Measurements from ENCODE around the gene LRPAP1. TPM values are rescaled to one million over a fixed set of nuclear protein-coding genes. Genes with fewer than 3 reads are reported as not detected.

LRPAP1 gene
- total RNA-seq, 1 donor from 2014 or later = 275 TPM

DNA sequence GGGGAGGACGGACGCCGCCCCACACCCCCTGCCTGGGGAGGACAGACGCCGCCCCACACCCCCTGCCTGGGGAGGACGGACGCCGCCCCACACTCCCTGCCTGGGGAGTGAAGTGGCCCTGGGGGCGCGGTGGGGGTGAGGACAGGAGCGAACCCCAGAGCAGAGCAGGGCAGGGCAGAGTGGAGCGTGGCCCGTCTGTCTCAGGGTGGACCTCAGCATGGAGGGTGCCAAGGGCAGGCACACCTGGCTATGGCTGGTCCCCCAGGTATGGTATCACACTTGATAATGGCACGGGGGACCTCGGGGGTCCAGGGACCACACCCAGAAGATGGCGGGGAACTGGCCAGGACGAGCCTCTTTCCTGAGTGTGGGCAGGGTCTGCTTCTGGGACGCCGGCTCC is 9.6 kb downstream of the LRPAP1 start:
- DNase-seq (ENCODE audit: low spot score) = no peak
- intact Hi-C loops (cut with DNase I) = no loop called here

DNA sequence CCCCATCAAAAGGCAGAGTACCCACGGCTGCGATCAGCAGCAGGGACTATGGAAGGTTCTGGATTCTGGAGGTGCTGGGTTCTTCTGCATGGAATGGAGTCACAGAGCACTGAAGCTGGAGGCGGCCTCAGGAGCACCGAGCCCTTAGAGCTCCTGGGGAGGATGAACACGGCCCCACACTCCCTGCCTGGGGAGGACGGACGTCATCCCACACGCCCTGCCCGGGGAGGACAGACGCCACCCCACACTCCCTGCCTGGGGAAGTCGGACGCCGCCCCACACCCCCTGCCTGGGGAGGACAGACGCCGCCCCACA is 9.9 kb downstream of the LRPAP1 start:
- no peak for DNase-seq (ENCODE audit: low spot score)
- intact Hi-C loops (cut with DNase I) = no loop called here

DNA sequence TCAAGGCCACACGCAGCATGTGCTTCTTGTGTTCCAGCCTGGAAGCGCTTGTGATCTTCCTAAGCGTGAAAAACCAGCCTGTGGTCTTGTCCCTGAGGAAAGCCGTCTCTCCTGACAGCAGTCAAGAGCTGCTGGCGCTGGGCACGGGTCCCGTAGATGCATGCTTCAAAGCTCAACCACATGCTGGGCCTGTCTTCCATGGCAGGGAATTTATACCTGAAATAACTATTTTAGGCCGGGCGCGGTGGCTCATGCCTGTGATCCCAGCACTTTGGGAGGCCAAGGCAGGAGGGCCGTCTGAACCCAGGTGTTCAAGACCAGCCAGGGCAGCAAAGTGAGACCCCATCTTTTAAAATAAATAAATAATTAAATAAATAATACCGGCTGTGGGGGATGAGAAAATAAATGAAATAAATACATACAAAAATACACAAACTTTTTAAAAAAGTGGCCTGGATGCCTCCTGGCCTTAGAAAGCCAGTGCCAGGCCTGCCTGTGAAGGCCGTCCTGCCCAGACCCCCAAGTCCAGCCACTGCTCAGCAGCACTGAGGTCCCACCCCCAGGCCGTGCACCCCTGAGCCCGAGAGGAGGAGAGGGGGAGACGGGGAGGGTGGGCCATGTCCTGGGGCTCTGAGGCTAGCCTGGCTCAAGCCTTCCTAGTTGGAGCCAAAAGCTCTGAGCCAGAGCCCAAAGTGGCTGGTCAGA is 10.4 kb downstream of the LRPAP1 start:
- intact Hi-C loops (cut with DNase I) = no loop called here
- no peak for DNase-seq (ENCODE audit: low spot score)

DNA sequence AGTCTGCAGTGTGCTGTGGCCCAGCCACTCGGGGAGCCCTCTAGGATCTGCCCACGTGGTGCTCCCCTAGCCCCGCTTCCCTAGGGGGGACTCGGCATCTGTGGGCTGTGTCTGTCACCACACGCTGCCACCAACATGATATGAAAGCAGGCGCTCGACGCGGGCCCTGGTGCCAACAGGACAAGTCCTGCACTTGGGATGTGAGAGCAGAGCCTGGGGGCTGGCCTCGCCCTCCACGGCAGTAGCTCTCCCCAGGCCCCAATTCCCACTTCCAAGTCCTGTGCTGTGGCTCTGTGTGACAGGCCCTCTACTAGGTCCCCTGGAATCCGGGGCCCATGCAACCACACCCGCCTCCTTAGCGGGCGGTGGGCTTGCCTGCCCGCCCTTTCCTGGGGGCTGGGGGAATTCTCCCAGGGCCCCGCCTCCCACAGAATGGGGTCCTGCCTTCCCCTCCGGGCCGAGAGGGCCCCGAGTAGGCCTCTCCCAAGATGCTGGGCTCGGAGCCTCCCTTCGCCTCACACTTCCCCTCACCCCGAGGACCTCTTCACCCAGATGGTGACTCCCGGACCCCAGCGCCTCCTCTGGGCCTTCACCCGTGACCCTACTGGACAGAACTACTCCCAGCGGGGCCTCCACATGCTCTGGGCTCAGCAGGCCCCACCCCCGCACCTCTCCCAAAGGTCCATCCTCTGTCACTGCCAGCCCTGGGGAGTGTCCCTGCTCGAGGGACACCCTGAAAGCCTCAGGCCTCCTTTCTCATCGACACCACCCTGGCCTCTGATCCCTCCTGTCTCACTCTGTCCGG is 11.2 kb downstream of the LRPAP1 start:
- DNase-seq (ENCODE audit: low spot score) = no peak
- intact Hi-C loops (cut with DNase I) = no loop called here

DNA sequence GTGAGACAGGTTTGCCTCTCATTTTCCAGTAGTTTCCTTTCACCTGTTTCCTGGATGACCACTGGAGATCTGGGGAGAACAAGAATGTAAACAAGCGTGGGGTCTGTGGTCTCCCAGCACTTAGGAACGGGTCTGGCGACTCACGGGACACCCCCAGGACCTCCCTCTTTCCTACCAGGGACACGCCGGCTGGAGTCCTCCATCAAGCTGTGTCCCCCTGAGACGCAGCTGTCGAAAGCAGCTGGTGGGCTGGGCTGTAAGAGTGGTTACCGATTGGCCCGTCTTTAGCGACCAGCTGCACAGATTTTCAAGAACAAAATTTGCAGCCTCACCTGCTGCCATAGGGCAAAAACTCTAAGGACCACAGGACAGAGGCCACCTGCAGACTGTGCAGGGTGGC is 11.9 kb downstream of the LRPAP1 start:
- intact Hi-C loops (cut with DNase I) = no loop called here

DNA sequence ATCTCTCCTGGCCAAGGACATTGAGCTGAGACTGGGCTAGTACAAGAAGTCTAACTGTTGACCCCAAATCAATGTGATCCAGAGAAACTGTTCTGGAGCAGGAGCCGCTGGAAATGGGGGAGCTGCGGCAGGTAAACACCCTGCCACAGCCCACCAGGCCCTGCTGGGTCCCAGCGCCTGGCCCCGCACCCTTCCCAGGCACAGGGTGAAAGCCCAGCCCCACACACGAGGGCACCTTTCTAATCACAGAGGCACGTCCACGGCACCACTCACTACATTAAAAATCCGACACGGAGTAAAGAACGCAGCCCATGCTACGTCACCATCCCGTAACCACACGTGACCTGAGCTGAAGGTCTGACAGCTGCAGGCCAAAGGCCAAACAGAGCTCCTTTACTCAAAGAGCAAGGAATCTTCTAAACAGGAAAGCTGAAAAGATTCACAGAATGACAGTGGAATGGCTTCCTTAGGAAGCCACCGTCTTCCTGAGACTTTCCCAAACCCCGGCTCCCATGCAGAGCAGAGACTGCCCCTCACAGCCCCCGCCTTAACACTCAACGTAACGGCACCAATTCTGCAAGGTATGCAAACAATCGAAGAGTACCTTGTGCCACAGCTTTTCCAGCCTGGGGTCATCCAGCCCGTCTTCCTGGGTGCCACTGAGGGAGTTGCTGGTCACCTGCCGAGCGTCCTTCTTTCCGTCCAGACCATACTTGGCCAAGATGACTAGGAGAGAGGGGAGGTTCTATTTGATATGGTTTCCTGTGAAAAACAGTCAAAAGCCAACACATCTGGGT is 12.6 kb downstream of the LRPAP1 start:
- intact Hi-C loops (cut with DNase I) = no loop called here
- no peak for DNase-seq (ENCODE audit: low spot score)

More for the DNA sequence above, 11.9 kb downstream of the LRPAP1 start:
- DNase-seq (ENCODE audit: low spot score) = no peak

DNA sequence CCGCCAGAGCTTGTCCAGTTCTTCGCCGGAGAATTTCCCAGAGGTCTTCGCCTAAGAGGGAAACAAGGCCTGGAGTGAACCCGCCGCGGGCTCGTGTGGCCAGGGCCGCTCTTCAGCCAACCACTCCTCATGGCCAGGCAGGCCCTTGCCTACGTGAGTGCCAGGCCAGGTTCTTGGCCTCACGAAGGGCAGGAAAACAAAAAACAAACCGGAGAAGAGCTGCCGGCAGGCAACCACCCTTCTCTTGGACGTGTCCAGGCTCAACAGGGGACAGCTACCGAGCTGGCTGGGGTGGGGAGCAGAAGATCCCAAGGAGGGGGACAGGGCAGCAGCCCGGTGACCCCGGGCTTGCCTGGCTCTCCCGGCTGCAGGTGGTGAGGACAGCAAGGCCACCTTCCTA is 13.3 kb downstream of the LRPAP1 start:
- DNase-seq (ENCODE audit: low spot score) = no peak

DNA sequence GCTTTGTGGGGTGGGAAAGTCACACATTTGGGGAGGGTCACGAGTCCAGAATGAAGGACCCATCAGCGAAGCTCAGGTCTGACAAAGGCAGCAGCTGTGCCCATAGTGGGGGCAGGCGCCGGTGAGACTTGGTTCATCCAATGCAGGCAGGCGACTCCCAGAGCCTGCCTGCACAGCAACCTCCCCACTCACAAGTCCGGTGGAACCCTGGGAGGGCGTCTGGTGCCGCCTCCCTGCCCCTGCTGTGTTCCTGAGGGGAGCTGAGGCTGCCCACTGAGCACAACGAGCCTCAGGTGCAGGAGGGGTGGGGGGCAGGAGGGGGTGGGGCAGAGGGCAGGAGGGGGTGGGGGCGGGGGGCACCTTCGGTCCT is 13.7 kb downstream of the LRPAP1 start:
- no peak for DNase-seq (ENCODE audit: low spot score)
- intact Hi-C loops (cut with DNase I) = no loop called here

More for the DNA sequence above, 13.3 kb downstream of the LRPAP1 start:
- intact Hi-C loops (cut with DNase I) = no loop called here

DNA sequence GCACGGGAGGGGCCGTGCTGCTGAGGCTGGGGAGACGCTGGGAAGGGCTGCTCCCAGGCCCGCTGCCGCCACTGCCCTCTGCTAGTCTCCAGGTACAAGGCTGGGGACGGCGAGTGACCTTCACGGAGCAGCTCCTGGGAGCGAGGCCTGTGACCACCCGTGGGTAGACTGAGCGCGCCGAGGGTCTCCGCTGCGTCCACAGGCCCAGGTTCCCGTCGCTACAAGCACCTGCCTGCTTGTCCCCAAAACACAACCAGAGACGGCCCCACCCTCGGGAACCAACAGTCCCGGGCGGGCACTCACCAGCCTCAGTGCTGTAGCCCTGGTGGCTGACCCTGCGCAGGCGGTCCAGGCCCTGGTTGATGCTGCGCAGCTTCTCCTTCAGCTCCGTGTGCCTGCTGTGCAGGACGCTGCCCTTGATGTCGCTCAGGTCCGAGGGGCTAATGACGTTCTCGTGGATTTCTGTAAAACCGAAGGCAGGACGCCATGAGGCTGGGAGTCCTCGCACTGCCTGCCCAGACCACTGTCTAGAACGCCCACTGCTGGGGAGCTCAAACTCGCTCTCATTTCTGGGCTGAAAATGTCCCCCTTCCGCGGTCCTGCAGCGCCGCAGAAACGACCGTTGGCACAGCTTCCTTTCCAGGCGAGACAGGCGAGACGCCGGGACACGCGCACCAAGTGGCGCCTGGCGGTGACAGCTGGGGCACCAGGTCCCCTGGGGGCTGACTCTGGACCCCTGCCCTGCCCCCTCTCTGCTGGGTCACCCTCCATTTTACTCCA is 14.3 kb downstream of the LRPAP1 start:
- no peak for DNase-seq (ENCODE audit: low spot score)
- intact Hi-C loops (cut with DNase I) = no loop called here

DNA sequence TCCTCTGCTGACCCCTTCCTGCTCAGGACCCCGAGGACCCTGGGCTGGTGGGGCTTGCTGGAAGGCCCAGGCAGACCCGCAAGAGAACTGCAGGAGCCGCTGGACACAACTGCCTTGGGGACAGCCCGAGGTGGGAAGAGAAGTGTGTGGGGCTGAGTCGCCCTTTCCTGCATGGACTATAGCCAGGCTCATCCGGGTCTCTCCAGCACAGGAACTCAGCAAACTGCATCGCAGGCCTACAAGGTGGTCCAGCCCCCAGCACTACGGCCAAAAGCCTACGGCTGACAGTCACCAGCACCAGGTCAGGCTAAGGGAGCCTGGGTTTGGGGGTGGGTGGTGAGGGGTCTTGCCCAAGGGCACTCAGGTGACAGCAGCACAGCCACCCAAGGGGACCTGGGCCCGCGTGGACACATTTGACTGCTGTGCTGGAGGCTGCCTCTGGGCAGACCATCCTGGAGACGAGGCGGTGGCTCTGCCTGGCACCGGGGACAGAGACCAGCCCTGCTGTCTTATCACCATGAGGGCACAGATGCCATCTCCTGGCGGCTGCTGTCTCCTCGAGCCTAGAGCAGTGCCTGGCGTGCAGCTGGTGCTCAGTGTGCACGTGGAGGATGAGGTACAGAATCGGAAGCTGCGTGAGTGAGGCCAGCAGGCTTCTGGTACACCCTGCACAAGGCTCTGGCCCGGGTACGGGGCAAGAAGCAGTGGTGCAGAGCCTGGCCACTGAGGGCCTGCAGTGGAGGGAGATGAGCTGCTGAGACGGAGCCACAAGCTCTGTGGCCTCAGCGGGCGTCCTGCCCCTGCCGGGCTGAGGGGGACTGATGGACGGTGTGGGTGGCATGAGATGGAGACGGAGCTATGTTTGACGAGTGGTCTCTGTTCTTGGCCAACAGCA is 15.1 kb downstream of the LRPAP1 start:
- no peak for DNase-seq (ENCODE audit: low spot score)
- intact Hi-C loops (cut with DNase I) = no loop called here

DNA sequence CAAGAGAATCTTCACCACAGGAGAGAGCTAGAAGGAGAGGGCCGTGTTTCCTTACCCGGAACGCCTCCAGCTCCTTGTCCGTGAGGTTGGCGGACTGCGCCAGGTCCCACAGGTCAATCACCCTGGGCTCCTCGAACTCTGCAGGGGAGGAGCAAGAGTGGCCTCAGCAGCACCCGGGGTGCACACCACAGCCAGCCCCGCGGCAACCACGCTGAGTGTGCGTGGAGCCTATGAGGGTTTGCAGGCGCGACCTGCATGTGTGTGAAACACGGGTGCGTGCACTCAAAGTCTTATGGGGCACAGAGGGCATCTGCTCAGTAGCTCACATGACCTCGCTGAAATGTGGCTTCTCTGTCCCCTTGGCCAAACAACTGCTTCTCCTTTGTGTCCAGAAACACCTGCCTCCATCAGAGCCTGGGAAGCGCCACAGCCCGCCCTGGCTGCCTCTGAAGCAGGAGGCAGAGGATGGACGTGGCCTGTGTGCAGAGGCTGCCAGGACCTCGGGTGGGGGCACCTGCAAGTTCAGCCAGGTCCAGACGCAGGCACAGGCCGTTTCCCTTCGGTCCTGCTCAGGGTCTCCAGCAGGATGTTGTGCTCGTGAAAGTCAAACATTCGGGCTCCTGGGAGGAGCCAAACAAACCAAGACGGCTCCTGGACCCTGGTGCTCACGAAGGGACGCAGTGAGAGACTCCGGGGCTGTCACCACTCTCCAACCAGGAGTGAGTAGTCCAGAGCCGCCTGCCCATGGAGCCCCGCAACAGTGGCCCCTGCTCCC is 16.0 kb downstream of the LRPAP1 start:
- DNase-seq (ENCODE audit: low spot score) = no peak
- intact Hi-C loops (cut with DNase I) = no loop called here

DNA sequence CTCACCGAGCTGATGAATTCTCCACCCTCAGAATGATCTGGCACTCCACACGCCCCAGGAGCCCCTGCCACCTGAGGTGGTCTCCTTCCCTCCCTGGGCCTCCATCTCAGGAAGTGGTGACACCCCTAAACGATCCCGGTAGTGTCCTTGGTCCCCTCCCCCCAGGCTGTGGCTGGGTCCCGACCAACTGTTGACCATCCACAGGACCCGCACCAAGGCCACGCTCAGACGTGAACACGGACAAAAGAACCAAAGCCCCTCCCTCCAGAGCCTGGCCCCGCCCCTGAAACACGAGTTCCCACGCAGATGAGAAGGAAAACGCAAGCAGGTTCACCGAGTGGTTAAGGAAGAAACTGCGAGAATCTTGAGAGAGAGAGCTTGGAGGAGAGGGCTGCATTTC is 16.6 kb downstream of the LRPAP1 start:
- intact Hi-C loops (cut with DNase I) = no loop called here
- DNase-seq (ENCODE audit: low spot score) = no peak

DNA sequence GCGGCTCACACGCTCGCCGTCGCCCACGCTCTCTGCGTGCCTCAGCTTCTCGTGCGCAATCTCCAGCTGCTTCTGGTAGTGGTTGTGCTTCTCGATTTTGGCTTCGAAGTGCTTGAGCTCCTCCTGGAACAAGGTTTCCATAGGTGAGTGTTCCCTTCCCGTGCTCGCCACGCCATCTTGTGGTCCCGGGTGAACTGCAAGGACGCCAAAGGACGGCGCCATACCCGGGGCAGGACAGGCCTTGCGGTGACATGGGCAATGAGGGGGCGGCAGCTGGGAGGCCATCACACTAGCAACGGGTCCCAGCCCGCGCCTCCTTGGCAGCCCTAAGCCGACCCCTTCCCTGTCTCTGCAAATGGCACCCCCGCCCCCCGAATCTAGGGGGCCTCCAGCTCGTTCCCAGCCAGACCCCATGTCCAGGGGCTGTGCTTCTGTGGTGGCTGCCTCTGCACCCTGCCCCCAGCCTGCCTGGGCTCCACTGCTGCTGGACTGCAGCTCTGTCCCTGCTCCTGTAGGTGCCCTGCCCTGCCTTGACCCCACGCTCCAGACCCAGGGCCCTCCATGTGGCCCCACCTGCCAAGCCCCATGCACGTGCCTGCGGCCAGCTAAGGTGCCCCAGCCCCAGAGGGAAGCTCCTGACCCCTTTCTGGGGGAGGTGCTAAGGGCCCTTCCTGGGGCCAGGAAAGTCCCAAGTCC is 17.3 kb downstream of the LRPAP1 start:
- intact Hi-C loops (cut with DNase I) = no loop called here

DNA sequence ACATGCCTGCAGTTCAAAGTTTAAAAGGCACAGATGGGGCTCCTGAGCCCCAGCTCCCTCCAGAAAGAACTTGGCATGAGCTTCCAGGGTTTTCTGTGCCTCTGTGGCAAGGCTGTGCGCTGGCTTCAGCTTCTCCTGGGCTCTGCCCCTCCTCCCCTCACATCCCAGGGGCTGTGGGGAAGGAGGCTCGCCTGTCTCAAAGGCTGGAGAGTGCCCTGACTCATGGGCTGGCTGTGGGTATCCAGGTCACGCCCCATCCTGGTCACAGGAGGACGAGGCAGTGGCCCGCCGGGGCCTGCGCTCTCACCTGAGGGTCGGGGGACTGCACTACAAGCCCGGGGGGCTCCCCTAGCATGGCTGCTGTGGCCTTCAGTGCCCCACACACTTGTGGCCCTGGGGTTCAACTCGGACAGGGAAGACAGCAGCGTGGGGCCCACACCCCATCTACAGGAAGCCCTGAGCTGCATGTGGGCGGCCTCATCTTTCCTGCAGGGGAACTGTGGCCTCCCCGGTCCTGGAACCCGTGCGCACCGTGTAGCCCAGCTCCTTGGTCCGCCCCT is 17.9 kb downstream of the LRPAP1 start:
- DNase-seq (ENCODE audit: low spot score) = no peak
- intact Hi-C loops (cut with DNase I) = no loop called here

More for the DNA sequence above, 17.3 kb downstream of the LRPAP1 start:
- DNase-seq (ENCODE audit: low spot score) = no peak

DNA sequence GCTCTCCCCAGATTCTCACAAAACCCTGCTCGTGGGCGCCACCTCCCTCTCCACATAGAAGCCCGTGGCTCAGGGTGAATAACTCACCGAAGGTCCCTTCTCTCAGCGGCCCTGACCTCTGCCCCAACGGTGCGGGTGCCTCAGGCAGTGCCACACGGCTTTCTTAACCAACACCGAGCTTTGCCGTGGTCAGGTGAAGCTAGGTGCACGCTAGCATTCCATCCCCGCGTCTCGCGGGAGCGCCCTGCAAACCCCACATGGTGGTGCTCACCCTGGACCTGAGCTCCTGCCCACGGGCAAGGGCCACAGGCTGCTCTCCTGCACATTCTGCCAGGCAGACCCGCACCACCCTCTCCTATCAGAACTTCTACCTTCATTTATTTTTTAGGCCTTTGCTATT is 18.4 kb downstream of the LRPAP1 start:
- intact Hi-C loops (cut with DNase I) = no loop called here

DNA sequence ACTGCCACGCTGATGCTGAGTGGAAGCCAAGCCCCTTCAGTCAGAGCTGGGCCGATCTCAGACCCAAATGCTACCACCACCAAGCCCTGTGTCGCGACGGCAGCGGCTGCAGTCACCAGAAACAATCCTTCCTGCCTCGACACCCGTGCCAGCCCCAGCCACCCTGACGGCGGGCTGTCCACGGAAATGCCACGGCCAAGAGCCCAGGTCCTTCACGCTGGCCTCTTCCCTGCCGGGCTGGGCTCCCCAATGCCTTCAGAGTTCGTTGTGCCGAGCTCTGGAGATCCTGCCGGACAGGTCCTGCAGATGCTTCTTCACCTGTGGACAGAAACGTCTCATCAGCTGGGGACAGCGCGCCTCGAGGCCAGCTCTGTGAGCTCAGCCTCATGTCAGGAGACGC is 19.5 kb downstream of the LRPAP1 start:
- DNase-seq (ENCODE audit: low spot score) = no peak
- intact Hi-C loops (cut with DNase I) = no loop called here

More for the DNA sequence above, 18.4 kb downstream of the LRPAP1 start:
- no peak for DNase-seq (ENCODE audit: low spot score)

DNA sequence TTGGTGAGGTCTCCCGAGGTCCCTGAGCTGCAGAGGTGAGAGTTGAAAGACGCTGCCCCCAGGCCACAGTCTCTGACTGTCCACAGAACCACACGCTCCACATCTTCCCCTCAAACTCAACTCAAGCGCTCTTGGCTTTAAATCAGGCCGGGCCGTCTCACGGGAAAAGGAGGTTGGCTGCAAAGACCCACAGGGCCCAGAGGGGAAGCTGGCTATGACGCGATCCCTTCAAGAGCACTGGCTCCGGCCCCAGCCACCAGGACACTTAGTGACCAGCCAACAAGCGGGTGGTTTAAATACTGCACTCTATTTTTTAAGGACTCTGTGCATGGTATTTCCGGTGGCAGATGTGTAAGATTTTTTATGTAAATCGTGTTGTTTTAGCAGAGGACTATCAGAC is 19.9 kb downstream of the LRPAP1 start:
- intact Hi-C loops (cut with DNase I) = no loop called here
- DNase-seq (ENCODE audit: low spot score) = no peak
